Skeletal muscle cell (primary cell): ENCODE measurements around the gene CDC42BPB.

Source experiments
- DNase-seq: peaks from one replicate; pipeline ENCODE4 v3.0.0-alpha.2; 2010; ENCODE audit warnings: low read depth
- H3K4me3 ChIP-seq: 2 replicates; pipeline ENCODE4 v1.5.1; 2011; ENCODE audit warnings: low read depth, mild to moderate bottlenecking, control low read depth, low read length, moderate library complexity

Gene CDC42BPB

DNA sequence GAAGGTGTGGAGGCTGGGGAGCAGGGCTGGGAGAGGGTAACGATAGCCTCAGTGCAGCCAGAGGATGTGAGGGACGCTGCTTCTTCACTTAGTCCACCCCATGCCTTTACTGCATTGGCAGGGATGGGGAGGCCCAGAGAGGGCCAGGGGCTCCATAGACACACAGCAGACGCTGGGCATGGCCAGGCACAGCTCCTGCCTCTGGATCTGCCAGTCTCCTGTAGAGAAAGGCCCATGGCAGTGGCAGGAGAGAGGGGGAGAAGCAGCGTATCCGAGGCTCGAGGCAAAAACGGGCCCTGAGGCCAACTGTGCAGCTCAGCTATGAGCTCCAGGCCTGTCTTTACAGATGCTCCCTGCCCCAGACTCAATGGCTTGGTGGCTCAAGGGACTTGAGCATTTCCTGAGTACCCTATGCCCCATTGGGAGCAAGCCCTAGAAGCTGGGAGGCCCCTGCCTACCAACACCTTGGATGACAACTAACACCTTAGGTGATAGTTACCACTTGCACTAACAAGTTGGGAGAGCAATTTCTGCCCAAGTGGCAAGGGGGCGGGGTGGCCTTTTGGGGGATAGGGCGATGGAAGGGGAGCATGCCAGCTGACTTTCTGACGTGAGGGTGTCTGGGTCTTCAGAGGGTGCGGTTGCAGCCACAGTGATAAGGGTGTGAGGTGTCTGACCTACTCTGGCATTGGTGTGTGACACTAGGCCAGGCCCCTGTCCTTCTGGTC lies 21.7 kb upstream of the CDC42BPB start:
- DNase-seq: no peak
- H3K4me3 ChIP-seq: no peak overlapping the region

DNA sequence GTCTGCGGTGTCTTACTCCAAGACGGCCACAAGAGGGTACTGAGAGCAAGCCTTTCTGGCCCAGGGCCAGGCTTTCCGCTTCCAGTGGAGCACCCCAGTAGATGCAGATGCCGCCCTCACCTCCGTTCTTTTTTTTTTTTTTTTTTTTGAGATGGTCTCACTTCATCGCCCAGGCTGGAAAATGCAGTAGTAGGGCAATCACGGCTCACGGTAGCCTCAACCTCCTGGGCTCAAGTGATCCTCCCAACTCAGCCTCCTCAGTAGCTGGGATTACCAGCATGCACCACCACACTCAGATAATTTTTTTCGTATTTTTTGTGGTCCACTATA lies 21.0 kb upstream of the CDC42BPB start:
- H3K4me3 ChIP-seq: no peak overlapping the region
- peak; percentile 27 for DNase-seq

DNA sequence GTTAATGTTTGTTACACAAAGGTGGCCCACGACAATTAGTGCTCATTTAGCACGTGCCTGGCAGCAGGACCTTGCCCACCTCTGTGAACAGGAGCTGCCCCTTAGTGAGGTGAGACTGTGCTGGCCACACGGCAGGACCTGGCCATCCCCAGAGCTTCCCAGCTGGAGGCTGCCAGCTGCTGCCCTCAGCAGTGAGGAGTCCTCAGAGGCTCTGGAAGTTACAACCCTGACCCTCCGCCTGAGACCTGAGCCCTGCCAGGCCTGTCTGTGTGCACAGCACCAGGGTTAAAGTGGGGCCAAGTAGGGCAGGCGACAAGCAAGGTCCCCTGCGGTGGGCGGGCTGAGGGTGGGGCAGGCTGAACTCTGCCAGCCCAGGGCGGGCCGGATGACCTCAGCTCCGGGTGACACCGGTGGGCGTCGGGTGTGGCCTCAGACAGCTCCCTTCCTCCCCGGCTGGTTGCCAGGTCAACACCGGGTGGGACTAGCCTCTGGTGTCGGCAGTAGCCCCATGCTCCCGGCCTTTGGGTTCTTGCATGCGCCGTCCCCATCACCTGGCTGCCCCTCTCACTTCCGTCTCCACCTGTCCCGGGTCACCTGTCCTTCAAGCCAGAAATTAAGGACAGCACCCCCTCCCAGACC lies 17.5 kb upstream of the CDC42BPB start:
- DNase-seq: no peak
- H3K4me3 ChIP-seq: peak overlapping the region; percentile 46

DNA sequence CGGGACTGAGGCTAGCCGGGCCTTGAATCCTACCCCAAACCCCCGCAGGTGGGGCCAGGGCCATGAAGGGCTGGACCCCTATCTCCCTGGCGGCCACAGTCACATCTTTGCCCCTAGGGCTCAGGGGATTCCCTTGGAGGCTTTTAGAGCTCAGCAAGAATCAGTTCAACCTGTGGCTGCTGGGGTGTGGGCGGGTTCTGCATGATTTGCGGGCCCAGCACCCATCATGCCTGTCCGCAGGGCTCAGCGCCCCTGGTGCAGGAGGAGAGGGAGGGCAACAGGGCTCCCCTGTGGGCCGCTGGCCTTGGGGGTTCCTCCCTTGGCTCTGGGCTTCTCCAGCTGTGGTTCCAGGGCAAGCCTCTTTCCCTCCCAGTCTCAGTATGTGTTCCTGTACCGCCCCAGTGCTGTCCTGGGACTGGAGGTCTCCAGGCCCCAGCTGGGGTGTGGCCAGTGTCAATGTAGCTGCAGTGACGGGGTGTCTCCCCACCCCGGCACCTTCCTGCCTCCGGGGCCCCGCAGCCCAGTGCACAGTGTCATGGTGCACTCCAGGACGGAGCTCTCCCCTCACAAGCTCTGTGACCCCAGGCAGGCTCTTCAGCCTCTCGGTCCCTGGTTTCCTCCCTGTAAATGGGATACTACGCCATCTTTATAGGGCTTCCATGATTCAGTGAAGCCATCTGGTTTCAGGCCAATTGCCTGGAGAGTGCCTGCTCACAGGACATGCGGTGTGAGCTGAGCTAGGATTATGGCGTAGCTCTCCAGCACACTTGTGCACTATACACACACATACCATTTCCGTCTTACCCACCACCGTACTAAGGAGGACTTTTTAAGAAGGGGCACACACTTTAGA lies 16.8 kb upstream of the CDC42BPB start:
- H3K4me3 ChIP-seq: no peak overlapping the region
- DNase-seq: no peak

DNA sequence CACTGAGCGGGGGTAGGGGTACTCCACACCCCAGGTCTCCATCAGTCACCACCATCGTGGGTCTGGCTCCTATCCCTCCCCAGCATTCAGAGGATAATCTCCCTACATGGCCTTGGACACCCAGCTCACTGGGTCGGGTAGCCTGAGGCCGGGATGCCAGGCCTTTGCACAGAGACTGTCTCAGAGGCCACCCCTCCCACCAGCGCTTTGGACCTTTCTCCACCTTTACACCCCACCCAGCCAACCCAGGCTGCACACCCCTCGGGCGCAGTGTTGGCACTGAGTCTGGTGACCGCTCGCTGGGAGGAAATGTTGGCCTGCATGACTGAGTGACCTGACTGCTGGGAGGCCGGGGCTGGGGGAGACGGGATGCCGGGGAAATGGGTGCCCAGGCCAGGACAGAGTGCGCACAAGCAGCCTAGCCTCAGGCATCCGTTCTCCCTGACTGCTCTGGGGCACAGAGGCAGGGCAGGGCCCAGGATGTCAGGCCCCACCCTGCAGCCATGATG lies 16.1 kb upstream of the CDC42BPB start:
- H3K4me3 ChIP-seq: no peak overlapping the region
- DNase-seq: no peak

DNA sequence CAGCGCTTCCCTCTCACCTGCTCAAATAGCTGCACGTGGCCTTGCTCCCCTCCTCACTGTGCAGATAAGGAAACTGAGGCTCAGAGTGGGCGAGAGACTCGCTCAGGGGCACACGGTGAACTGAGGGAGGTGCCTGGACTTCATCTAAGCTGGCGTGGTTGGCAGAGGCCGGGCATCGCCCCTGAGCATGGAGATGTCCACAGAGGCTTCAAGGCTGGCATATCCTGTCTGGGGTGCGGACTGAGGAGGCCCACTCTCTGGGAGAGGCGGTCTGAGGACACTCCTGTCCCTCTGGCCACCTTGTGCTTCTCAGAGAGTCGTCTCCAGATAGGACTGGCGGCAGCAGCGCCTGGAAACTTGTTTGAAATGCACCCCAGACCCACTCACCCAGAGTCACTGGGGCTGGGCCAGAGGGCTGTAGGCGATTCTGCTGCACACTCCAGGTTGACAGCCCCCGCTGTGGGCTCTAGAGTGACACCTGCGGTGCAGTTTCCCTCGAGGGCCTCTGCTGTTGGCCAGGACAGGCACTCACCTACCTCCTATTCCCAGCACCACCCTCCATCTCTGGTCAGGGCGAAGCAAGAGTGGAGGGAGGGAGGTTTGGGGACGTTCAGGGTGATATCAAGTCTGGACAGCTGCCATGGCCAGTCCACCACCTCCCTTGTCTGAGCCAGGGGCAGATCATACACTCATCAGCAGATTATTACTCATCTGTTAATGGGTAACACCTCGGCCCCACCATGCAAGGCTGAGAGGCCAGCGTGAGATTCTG lies 15.4 kb upstream of the CDC42BPB start:
- no peak for DNase-seq

DNA sequence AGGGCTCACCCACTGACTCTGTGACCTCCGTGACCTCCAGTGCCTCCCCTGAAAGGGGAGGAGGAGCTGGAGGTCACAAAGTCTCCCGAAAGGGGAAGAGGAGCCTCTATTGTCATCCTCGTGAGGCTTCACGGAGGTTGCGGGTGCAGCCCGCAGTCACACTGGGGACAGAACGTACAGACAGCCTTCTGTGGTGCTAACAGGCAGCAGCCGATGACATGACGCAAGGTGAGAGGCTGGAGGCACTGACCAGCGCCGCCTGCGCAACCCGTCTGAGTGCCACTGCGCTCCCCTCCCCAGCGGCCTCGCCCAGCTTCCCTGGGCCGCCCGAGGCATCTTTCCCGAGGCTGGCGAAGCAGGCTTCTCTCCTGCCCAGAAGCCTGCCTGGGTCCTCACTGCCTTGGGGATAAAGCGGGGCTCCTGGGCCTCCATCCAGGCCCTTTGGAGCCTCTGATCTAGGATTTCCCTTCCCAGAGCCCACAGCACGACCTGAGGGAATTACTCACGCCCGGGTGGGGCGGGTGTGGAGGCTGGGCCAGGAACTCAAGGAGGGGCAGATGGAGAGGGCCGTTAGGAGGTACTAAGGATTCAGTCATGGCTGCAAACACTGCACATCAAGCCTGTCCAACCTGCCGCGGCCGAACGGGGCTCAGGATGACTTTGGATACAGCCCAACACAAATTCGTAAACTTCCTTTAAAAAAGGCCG lies 14.3 kb upstream of the CDC42BPB start:
- DNase-seq: no peak
- no peak overlapping the region for H3K4me3 ChIP-seq

More for the DNA sequence above, 15.4 kb upstream of the CDC42BPB start:
- no peak overlapping the region for H3K4me3 ChIP-seq

DNA sequence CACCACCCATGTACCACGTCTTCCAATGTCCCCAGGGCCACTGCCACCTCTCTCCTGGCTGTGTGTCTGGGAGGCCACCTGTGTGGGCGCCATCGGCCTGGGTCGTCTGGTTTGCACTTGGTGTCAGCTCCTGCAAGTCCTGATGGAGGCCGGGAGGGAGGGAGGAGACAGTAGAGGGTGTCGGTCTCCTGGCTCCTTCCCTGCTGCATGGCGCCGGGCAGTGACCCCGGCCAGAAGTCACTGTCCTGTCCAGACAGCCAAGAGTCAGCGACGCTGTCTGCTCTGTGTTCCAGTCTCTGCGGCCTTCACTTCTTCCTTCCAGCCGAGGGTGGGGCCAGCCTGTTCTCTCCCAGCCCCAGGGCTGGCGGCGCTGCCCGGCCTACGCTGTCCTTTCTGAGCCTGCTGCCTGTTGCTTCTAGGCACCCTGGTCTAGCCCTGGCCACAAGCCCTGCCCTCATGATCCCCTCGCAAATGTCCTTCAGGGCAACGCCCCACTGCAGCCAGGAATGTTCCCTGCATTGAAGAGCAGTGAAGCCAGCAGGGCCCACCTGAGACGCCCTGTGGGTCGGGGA lies 13.7 kb upstream of the CDC42BPB start:
- H3K4me3 ChIP-seq: no peak overlapping the region
- no peak for DNase-seq

DNA sequence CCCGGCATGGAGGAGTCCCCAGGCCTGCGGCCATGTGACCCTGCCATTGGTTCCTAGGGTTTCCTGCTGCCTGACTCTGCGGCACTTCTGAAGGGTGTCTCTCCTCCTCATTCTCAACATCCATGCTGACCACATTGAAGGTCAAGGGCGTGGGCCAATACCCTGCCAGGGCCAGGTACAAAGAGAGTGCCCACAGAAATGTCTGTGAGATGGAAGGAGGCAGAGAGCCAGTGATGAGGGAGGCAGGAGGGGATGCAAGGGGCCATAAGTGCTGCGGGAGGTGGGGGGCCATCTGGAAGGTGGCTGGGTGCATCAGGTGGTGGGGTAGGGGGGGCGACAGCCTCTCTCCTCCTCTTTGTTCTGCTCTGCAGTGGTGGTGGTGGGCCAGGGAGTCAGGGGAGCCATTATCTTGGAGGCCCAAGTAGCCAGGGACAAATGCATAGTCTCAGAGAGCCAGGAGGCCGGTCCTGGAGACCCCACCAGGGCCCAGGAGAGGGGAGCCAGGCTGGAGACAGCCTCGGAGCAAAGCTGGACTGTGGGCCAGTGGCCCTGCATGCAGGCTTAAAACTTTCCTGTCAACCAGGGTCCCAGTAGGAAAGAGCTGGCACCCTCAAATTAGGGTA lies 13.0 kb upstream of the CDC42BPB start:
- H3K4me3 ChIP-seq: no peak overlapping the region
- DNase-seq: no peak

DNA sequence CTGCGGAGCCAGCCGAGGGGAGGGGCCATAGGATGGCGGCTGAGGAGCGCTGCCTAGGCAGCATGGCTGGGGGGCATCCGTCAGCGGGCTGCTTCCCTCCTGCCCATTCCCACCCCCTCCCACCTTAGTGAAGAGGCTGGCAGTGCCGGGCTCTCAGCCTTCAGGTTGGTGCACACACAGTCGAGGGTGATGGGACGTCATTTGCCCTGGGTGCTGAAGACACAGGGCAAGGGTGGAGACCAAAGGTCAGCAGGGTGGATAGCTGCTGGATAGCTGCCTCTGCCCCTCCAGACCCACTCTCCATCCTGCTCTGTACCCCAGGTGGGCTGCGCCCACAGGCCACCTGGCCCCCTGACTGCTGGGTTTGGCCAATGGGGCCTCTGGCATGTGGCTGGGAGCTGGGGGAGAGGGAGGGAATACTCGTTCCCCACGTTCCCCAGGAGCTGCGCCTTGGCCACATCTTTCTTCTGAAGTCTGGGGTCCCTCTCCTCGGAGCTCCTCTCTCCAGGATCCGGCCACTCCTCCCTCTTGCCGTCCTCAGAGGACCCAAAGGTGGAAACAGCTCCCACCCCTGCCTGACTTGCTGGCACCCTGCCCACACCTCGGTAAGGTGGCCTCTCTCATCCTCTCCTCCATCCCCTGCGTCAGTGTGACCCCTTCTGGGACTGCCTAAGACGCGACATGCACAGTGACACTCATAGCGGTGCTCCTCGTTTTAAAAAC lies 11.2 kb upstream of the CDC42BPB start:
- H3K4me3 ChIP-seq: no peak overlapping the region
- DNase-seq: no peak

DNA sequence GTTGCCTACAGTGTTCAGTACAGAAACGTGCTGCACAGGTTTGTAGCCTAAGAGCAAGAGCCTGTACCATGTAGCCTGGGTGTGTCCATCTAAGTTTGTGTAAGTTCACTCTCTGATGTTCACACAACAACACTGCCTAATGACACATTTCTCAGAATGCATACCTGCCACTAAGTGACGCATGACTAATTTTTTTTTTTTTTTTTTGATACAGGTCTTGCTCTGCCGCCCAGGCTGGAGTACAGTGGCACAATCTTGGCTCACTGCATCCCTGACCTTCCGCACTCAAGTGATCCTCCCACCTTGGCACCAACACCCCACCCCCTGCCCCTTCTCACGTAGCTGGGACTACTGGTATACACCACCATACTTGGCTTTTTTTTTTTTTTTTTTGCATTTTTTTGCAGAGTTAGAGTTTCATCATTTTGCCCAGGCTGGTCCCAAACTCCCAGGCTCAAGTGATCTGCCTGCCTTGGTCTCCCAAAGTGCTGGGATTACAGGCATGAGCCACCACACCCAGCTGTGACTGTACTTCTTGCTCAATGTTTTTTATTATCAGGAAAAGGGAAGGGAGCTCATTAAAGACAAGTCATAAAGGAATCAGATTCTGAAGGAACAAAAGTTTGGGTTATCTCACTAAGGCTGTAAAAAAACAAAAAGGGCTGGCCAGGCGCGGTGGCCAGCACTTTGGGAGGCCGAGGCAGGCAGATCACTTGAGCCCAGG lies 10.0 kb upstream of the CDC42BPB start:
- no peak overlapping the region for H3K4me3 ChIP-seq
- DNase-seq: peak; percentile 32

DNA sequence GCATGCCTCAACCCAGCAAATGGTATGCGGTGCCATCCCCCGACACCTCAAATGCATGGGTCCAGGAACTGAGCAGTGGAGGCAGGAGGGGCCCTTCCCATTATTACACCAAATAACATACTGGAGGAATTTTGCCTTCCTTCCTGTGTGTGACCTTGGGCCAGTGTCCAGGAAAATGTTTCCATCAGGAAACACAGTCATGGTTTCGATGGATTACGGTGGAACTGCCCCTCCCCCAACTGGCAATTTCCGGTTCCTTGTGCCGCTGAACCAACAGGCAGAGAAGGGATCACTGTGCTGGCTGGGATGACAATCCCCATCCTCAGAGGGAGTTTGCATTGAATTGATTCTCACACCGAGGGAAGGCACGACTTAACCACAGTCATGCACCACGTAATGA lies 9.1 kb upstream of the CDC42BPB start:
- DNase-seq: no peak

DNA sequence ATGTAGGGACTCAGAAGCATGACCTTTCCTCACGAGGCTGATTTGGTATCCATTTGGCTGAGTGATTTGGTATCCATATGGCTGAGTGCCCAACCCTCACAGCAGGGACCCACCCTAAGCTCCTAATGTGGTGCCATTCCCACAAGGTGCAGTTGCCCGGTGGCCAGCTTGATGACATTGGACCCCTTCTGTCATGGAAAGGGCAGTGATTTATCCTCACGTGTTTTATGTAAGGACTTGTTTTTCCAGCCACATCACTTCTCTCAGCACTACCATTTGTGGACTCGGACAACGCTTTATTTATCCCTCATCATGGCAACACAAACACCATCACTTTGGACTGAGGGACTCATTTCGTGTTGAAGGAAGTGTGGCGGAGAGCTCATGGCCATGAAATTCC lies 8.5 kb upstream of the CDC42BPB start:
- no peak overlapping the region for H3K4me3 ChIP-seq
- DNase-seq: no peak

More for the DNA sequence above, 9.1 kb upstream of the CDC42BPB start:
- H3K4me3 ChIP-seq: no peak overlapping the region

DNA sequence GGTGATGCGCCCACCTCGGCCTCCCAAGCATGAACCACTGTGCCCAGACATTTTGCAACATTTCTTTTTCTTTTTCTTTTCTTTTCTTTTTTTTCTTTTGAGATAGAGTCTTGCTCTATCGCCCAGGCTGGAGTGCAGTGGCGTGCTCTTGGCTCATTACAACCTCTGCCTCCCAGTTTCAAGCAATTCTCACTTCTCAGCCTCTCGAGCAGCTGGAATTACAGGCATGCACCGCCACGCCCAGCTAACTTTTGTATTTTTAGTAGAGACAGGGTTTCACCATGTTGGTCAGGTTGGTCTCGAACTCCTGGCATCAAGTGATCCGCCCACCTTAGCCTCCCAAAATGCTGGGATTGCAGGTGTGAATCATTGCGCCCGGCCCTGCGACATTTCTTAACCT lies 7.6 kb upstream of the CDC42BPB start:
- H3K4me3 ChIP-seq: no peak overlapping the region
- no peak for DNase-seq

DNA sequence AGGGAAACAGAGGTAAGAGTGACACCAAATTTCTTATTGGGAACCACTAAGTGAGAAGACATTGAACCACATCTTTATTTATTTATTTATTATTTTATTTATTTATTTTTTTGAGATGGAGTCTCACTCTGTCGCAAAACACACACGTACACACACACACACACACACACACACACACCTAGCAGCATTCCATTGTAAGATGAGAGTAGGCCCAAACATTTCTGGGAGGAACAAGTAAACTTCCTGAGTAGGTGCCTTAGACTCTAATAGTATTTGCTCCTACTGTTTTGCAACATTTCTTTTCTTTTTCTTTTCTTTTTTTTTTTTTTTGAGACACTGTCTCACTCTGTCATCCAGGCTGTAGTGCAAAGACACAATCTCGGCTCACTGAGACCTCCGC lies 7.1 kb upstream of the CDC42BPB start:
- no peak for DNase-seq
- no peak overlapping the region for H3K4me3 ChIP-seq

DNA sequence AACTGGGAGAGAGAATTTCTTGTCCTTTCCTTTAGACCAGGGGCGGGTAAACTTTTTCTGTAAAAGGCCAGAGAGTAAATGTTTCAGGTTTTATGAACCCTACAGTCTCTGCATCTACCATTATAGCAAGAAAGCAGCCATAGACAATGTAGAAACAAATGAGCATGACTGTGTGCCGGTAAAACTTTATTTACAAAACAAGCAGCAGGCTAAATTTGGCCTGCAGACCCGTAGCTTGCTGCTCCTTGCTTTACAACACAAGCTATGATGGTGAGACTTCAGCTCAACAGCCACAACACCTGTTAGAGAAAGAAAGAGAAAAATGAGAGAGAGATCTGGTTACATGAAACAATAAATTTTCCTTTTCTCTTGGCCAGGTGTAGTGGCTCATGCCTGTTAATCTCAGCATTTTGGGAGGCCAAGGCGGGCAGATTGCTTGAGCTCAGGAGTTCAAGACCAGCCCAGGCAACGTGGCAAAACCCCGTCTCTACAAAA lies 4.2 kb upstream of the CDC42BPB start:
- DNase-seq: no peak
- H3K4me3 ChIP-seq: no peak overlapping the region

DNA sequence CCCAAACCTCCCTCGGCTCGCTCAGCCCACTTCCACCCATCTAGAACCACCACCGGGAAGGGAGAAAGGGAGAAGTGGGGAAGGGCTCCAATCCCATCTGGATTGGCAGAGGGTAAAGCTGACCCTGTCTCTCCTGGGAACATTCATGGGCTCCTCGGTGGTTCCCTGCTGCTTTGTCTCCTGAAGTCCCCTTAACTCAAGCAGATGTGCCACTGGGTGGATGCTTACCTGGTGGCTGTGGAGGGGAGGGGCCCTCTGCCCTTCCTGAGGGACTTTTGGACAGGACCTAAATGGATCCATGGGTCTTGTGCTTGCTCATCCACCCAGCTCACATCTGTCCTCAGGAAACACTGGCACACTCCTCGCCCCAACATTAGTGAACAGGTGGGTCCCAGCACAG lies 2.2 kb upstream of the CDC42BPB start:
- no peak overlapping the region for H3K4me3 ChIP-seq
- DNase-seq: no peak
